RCC 7860 (cell line): ENCODE results near the gene PACSIN1.
"Not testable (repeated sequence)": the region's sequence is repeated elsewhere in the genome, so short reads cannot be mapped to it uniquely, and the experiment has no call there.

ENCODE experiments used
- DNase-seq: peaks from one replicate; pipeline ENCODE4 v3.0.0-alpha.2; 2015; ENCODE audit warnings: low spot score
- FAIRE-seq: peaks from 2 replicates; lab custom pipeline; 2012; peaks lifted over from hg19 to GRCh38; lab: Jason Lieb, UNC

The PACSIN1 gene

GRCh38 chr6:34484391-34484790 is 18.5 kb downstream of the PACSIN1 start:
- FAIRE-seq: no peak
- DNase-seq: no peak

DNA sequence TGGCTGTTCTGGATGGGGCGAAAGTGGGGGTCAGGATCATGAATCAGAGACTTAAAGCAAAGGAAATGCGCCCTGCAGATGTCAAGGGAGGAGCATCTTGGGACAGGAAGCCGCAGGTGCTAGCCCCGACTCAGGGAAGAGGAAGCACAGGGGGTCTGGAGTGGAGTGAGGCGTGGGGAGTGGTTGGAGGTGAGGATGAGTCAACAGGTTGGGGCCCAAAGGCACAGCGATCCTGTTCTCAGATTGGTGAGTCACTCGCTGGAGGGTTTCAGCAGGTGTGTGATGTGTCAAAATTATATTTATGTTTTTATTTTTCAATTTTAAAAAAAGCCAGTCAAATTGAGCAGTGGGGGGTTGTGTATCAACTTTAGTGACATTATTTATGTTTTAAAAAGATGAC is 19.0 kb downstream of the PACSIN1 start:
- no peak for FAIRE-seq
- no peak for DNase-seq

- DNase-seq: no peak
Measured at GRCh38 chr6:34485321-34486060, 19.6 kb downstream of the PACSIN1 start.

DNA sequence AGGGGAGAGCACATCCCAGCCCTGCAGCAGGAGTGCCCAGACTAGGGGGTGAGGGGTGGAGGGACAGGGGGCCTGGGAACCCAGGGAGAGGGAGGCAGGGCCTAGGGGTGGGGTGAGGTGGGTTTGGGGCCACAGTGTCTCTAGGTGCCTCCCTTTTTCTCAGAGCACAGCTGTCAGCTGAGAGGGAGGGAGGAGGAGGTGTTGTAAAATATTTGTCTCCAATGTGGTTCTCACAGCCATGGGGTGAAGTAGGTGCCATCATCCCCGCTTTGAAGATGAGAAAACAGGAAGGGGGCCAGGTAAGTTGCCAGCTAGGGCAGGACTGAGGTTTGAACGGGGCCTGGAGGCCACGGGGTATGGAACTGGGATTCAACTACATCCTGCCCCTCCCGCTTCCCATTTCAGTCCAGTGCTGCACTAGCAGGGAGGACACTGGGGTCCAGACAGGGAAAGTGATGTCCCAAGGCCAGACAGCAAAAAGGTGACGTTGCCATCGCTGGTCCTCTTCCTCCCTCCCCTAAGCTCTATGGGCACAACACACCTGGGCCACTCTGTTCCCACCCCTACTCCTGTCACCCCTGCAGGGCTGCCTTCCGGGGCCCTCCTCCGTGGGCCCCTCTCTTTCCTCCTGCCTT is 20.3 kb downstream of the PACSIN1 start:
- no peak for DNase-seq
- FAIRE-seq: no peak

More at GRCh38 chr6:34485321-34486060, 19.6 kb downstream of the PACSIN1 start:
- FAIRE-seq: no peak

- FAIRE-seq, DNase-seq: not testable (repeated sequence)
Measured at GRCh38 chr6:34486886-34487285, 21.0 kb downstream of the PACSIN1 start.

- no peak for DNase-seq
- FAIRE-seq: no peak
Measured at GRCh38 chr6:34487536-34487935, 21.7 kb downstream of the PACSIN1 start.

- FAIRE-seq (no peak), DNase-seq (no peak)
Measured at GRCh38 chr6:34489207-34489805, 23.4 kb downstream of the PACSIN1 start.

DNA sequence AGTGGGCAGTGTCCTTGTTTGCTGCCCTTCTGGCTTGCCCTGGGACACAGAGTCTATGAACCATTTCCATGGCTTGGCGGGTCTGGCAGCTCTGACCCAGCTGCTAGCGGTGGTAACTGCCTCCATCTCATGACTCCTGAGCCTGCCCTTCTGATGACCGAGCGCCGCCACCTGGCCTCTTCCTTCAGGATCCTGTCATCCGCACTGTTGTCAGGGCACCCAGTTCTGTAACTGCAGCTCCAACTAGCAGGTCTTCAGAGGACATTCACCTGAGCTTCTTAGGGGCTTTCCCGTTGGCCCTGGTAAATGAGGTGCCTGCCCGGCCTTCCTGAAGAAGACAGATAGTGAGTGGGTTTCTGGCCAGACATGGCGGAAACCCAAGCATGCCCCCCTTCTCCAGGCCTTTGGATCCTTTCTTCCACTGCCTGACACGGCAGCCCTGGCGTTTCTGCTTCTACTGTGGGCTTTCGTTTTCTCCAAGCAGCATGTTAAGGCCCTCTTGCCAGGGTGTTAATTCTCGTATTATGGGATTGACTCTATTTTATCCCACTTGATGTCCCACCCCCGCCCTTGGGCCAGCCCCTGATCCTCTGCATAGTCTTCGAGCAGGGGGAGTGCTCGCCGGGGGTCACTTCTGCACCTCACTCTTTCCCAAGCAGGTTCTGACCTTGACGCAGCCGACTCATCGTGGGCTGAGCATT is 24.7 kb downstream of the PACSIN1 start:
- FAIRE-seq: no peak
- DNase-seq: no peak

DNA sequence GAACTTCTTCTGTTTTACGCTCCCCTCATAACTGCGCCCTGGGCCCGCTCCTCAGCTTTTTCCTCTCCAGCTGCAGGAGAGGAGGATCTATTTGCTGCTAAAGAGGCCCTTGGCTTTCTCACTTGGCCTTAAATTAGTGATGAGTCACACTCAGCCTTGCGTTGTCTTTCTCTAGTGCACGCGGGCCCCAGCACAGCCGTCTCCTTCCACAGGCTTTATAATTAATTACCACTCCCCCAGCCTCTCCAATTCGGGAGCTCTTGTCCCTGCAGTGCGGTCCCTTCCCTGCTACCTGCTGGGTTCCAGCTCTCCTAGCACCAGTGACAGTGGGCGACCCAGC is 25.2 kb downstream of the PACSIN1 start:
- FAIRE-seq: no peak
- DNase-seq: no peak

DNA sequence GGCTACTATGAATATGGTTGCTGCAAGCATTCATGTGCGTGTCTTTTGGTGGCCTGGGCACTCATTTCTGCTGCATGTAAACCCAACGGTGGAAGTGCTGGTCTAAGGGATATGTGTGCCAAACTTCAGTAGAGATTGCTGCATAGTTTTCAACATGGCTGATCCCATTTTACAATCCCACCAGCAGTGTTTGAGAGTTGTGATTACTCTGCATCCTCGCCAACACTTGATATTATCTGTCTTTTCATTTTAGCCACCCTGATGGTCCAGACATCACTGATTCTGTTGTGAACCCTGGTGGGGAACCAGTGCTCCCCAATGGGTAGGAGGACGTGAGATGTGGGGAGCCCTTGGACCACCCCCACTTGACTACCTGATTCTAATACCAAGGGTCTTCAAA is 27.5 kb downstream of the PACSIN1 start:
- DNase-seq (no peak), FAIRE-seq (no peak)

DNA sequence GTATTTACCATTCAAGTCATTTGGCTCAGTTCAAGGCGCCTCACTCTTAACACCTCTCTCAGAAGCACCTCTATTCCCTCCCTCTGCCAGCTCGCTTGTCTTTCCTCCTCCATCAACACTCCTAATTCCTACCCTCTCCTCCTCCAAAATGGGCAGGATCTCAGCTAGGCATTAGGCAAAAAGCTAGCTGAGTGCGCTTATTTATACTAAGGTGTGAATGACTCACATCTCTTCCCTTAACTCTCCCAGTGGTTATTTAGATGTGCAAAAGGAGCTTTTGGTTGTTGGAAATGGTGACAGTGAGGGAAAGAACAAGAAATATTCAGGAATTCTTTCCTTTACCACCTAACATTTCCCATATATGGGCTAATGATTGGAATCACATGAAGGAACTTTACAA is 29.1 kb downstream of the PACSIN1 start:
- FAIRE-seq (no peak), DNase-seq (no peak)

- DNase-seq: no peak
- no peak for FAIRE-seq
Measured at GRCh38 chr6:34496103-34496685, 30.3 kb downstream of the PACSIN1 start.

DNA sequence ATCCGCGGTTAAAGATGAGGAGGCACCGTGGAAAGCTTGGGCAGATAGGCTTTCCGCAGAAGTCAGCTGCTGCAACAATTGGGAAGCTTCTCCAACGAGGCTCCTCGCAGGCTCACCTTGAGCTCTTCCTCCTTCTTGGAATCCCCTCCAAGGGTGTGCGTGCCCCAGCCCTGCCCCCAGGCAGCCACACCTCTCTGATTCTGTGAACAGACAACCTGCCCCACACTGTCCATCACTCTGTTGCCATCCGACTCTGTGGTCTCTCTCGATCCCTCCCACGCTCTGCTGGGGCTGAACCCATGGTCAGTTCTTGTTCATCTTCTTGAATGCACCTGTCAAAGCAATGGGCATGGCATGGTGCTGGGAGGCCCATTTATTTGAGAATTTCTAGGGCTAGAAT is 31.5 kb downstream of the PACSIN1 start:
- FAIRE-seq (no peak), DNase-seq (no peak)

- FAIRE-seq (no peak), DNase-seq (no peak)
Measured at GRCh38 chr6:34506718-34507117, 40.8 kb downstream of the PACSIN1 start.

DNA sequence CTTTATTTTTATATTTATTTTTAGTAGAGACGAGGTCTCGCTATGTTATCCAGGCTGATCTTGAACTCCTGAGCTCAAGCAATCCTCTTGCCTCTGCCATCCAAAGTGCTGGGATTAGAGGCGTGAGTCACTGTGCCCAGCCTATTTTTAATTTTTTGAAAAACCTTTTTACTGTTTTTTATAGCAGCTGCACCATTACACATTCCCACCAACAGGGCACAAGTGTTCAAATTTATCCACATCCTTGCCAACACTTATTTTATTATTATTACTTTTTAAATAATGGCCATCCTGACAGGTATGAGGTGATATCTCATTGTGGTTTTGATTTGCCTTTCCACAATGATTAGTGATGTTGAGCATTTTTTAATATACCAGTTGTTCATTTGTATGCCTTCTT is 42.5 kb downstream of the PACSIN1 start:
- DNase-seq (no peak), FAIRE-seq (no peak)

DNA sequence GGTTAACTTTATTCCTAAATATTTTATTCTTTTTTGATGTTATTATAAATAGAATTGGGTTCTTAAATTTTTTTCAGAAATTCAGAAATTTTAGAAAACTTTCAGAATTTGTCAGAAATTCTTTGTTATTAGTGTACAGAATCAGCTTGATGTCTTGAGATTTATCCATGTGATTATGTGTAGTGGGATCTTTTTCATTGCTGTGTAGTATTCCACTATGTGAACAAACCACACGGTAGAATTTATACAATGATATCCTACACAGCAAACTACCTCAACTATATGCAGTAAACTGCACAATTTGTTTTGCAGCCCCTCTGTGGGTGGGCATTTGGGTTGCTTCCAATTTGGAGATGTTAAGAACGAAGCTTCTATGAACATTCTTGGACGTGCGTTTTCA is 43.9 kb downstream of the PACSIN1 start:
- FAIRE-seq (no peak), DNase-seq (no peak)

DNA sequence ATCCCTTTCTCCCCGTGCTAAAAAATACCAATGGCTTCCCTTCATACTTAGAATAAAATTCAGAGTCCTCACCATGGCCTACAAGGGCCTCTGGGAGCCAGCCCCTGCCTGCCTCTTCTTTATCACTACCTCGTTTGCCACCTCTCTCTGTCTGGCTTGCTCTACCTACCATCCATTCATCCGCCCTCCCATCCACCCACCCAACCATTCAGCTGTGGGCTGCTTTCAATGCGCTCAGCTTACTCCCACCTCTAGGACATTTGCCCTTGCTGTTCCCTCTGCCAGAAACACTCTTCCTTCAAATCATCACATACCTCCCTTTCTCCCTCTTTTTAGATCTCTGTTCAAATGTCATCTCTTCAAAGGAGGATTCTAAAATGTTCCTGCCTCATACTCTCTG is 44.4 kb downstream of the PACSIN1 start:
- no peak for FAIRE-seq

DNA sequence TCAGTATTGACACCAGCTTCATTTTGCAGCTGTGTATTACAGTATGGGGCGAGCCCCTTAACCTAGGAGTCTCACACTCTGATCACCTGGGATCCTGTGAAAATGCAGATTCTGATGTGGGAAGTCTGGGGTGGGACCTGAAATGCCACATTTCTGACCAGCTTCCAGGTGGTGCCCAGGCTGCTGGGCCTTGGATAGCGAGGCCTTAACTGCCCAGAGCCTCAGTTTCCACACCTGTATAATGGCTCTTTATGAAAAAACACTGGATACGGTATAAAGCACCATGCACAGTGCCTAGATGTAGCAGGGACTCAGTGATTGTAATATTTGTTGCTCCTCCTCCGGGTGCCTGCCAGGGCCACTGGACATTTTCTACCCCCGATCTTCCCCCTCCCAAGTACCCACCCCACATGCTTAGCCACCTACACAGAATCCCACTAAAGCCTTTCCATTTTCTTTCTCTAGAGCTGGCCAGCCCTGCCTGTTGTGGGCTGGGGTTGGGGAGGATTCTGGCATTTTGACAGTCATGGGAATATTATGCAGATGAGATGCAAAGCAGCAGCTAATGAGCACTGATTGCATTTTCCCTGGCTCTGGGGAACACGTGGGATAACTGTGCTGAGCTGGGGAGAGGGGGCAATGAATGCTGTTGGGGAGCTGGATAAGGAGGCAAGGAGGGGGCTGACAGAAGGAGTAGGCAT is 45.5 kb downstream of the PACSIN1 start:
- DNase-seq (no peak), FAIRE-seq (no peak)

More for the DNA sequence above, 44.4 kb downstream of the PACSIN1 start:
- no peak for DNase-seq

- no peak for FAIRE-seq
- DNase-seq: no peak
Measured at GRCh38 chr6:34511915-34512737, 46.2 kb downstream of the PACSIN1 start.

- no peak for DNase-seq
- no peak for FAIRE-seq
Measured at GRCh38 chr6:34512738-34513115, 46.9 kb downstream of the PACSIN1 start.
